Muscle layer of colon (tissue), 2 donors: ENCODE results near the gene SRRM4.

Experiments
- H3K27ac ChIP-seq: one replicate; pipeline ENCODE4 v1.7.0; 2013; ENCODE audit warnings: low read depth, mild to moderate bottlenecking, low read length, moderate library complexity
- H3K27me3 ChIP-seq, 2 donors: one replicate each; pipeline ENCODE4 v1.7.0; 2013; ENCODE audit warnings: low read length in 2 of 2, mild to moderate bottlenecking in 2 of 2; ENCODE audit not compliant: insufficient read depth in 2 of 2, control insufficient read depth in 1 of 2
- H3K36me3 ChIP-seq: one replicate; pipeline ENCODE4 v1.7.0; 2013; ENCODE audit warnings: mild to moderate bottlenecking, low read length; ENCODE audit not compliant: insufficient read depth
- H3K4me1 ChIP-seq: one replicate; pipeline ENCODE4 v1.7.0; 2013; ENCODE audit warnings: mild to moderate bottlenecking, low read length; ENCODE audit not compliant: insufficient read depth
- H3K4me3 ChIP-seq, 2 donors: one replicate each; pipeline ENCODE4 v1.7.0; 2013; ENCODE audit warnings: low read length in 2 of 2, low read depth in 1 of 2, mild to moderate bottlenecking in 1 of 2, moderate library complexity in 1 of 2
- H3K9ac ChIP-seq: one replicate; pipeline ENCODE4 v1.7.0; 2013; ENCODE audit warnings: low read length
- H3K9me3 ChIP-seq: one replicate; pipeline ENCODE4 v1.7.0; 2013; ENCODE audit warnings: mild to moderate bottlenecking, low read length
- donor health status: abdominal sarcoma.
- donor health status: Adenocarcinoma of cecum.

The SRRM4 gene

GRCh38 chr12:119044094-119044493 is 62.8 kb downstream of the SRRM4 start:
- H3K9me3 ChIP-seq = no peaks in the 10 kb centered on the region
- no peak overlapping the region for H3K27ac ChIP-seq
- H3K4me3 ChIP-seq = no peak overlapping the region
- no peak overlapping the region for H3K9ac ChIP-seq
- H3K36me3 ChIP-seq = no peaks in the 10 kb centered on the region
- H3K4me1 ChIP-seq = no peaks in the 10 kb centered on the region
- no peaks in the 10 kb centered on the region for H3K27me3 ChIP-seq

DNA sequence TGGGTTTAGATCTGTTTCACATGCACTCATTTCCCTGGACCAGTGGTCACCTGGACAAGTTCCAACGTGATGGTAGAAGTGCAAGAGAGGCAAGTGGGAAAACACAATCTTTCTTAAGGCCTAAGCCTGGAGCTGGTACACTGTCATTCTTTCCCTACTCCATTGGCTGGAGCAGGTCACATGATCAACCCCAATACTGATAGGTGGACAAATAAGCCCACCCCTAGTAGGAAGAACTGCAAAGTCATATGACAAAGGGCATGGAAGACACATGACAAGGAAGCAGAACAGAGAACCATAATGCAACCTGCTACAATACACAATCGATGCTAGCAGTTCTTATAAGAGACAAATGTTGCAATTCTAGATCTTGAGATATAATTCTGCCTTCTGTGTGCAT is 66.3 kb downstream of the SRRM4 start:
- Histone ChIP-seq H3K27me3 (no peaks in the 10 kb centered on the region), H3K36me3 (no peaks in the 10 kb centered on the region), H3K9me3 (no peaks in the 10 kb centered on the region)

DNA sequence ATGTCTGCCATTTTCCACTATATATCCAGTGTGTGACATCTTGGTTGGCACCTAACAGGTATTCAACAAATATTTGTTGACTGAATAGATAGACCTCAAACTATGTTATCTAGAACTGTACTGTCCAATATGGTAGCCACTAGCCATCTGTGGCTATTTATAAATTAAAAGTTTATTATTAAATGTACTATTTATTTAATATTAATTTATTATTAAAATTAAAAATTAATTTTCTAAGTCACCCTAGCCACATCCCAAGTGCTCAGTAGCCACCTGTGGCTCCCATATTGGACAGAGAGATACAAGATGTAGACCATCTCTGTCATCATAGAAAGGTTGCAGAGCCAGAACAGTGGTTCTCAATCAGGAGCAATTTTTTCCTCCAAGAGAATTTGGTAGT is 69.3 kb downstream of the SRRM4 start:
- Histone ChIP-seq H3K9ac (no peak overlapping the region), H3K27me3 (no peaks in the 10 kb centered on the region)

More for the DNA sequence above, 66.3 kb downstream of the SRRM4 start:
- Histone ChIP-seq H3K4me3 (no peak overlapping the region), H3K9ac (no peak overlapping the region), H3K27ac (no peak overlapping the region), H3K4me1 (no peaks in the 10 kb centered on the region)

GRCh38 chr12:119051474-119051873 is 70.1 kb downstream of the SRRM4 start:
- Histone ChIP-seq H3K36me3 (no peaks in the 10 kb centered on the region), H3K9me3 (peaks cover 4% of the 10 kb centered on the region), H3K9ac (no peak overlapping the region), H3K4me3 (no peak overlapping the region), H3K27ac (no peak overlapping the region), H3K27me3 (no peaks in the 10 kb centered on the region), H3K4me1 (no peaks in the 10 kb centered on the region)

More for the DNA sequence above, 69.3 kb downstream of the SRRM4 start:
- Histone ChIP-seq H3K4me1 (no peaks in the 10 kb centered on the region), H3K36me3 (no peaks in the 10 kb centered on the region), H3K9me3 (peaks cover 4% of the 10 kb centered on the region), H3K4me3 (no peak overlapping the region), H3K27ac (no peak overlapping the region)

DNA sequence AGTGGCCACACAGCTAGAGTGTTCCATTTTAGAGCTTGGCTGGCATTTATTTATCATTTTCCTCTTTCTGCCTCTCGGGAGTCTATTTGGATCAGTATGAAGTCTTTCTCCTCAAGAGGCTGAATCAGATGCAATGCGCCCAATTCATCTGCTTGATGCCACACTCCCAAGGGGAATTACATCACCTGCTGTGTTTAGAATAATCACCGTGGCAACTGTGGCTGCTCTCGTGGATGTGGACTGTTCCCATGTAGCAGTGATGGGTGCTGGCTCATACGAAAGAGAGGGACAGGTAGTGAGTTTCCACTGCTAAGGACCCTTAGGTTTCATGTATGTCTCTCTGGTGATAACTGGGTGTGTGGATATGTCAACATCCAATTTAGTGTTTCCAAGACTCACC is 70.7 kb downstream of the SRRM4 start:
- Histone ChIP-seq H3K27me3 (no peaks in the 10 kb centered on the region), H3K9me3 (peaks cover 4% of the 10 kb centered on the region), H3K9ac (no peak overlapping the region), H3K27ac (no peak overlapping the region), H3K4me3 (no peak overlapping the region), H3K36me3 (no peaks in the 10 kb centered on the region), H3K4me1 (no peaks in the 10 kb centered on the region)

GRCh38 chr12:119055977-119056376 is 74.6 kb downstream of the SRRM4 start:
- no peak overlapping the region for H3K27ac ChIP-seq
- no peak overlapping the region for H3K9ac ChIP-seq
- H3K4me3 ChIP-seq = no peak overlapping the region
- H3K36me3 ChIP-seq = no peaks in the 10 kb centered on the region
- no peaks in the 10 kb centered on the region for H3K27me3 ChIP-seq
- H3K4me1 ChIP-seq = no peaks in the 10 kb centered on the region
- peaks cover 4% of the 10 kb centered on the region for H3K9me3 ChIP-seq

- Histone ChIP-seq H3K27ac (no peak overlapping the region), H3K9me3 (no peaks in the 10 kb centered on the region), H3K4me3 (no peak overlapping the region), H3K27me3 (no peaks in the 10 kb centered on the region), H3K36me3 (no peaks in the 10 kb centered on the region), H3K4me1 (no peaks in the 10 kb centered on the region), H3K9ac (no peak overlapping the region)
These were observed 79.8 kb downstream of the SRRM4 start for GRCh38 chr12:119060847-119061796.

- Histone ChIP-seq H3K27ac (no peak overlapping the region), H3K4me3 (no peak overlapping the region), H3K27me3 (no peaks in the 10 kb centered on the region), H3K9ac (no peak overlapping the region), H3K9me3 (no peaks in the 10 kb centered on the region), H3K36me3 (no peaks in the 10 kb centered on the region), H3K4me1 (no peaks in the 10 kb centered on the region)
These were observed 87.0 kb downstream of the SRRM4 start for GRCh38 chr12:119068129-119068856.

- Histone ChIP-seq H3K9me3 (no peaks in the 10 kb centered on the region), H3K27me3 (no peaks in the 10 kb centered on the region), H3K9ac (no peak overlapping the region), H3K27ac (no peak overlapping the region), H3K4me3 (no peak overlapping the region), H3K4me1 (no peaks in the 10 kb centered on the region), H3K36me3 (no peaks in the 10 kb centered on the region)
These were observed 87.9 kb downstream of the SRRM4 start for GRCh38 chr12:119069147-119069642.

DNA sequence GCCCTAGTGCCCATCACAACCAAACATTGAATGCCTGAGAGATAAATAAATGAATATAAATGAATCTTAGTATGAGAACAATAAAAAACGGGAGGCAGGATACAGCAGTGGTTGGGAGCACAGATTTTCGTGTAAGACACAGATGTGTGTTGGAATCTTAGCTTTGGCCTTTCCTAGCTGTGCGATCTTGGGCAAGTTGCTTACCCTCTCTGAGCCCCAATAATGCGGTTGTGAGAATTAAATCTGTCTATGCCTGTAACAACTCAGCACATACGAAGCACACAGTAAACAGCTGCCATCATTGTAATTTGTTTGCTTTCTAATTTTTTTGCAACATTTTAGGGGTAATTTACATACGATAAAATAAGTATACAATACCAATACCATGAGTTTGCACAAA is 89.8 kb downstream of the SRRM4 start:
- no peaks in the 10 kb centered on the region for H3K36me3 ChIP-seq
- H3K27me3 ChIP-seq = no peaks in the 10 kb centered on the region
- H3K4me3 ChIP-seq = no peak overlapping the region
- H3K9ac ChIP-seq = no peak overlapping the region
- H3K4me1 ChIP-seq = no peaks in the 10 kb centered on the region
- no peaks in the 10 kb centered on the region for H3K9me3 ChIP-seq
- H3K27ac ChIP-seq = no peak overlapping the region

GRCh38 chr12:119071638-119072231 is 90.4 kb downstream of the SRRM4 start:
- Histone ChIP-seq H3K9ac (no peak overlapping the region), H3K36me3 (no peaks in the 10 kb centered on the region), H3K27me3 (no peaks in the 10 kb centered on the region), H3K9me3 (no peaks in the 10 kb centered on the region), H3K27ac (no peak overlapping the region), H3K4me1 (no peaks in the 10 kb centered on the region), H3K4me3 (no peak overlapping the region)
